Upper lobe of left lung (tissue), 6 donors: Measurements from ENCODE around the gene CCT6B. TPM values are rescaled to one million over a fixed set of nuclear protein-coding genes. Genes with fewer than 3 reads are reported as not detected.

Experiments
- ATAC-seq, 2 donors: fragments of 200-7000 bp; cut with Tn5 transposase; one replicate each; pipeline ENCODE4 v1.9.1; 2022; ENCODE audit warnings: mild to moderate bottlenecking in 2 of 2, moderate library complexity in 2 of 2; ENCODE audit not compliant: low FRiP score in 2 of 2
- DNase-seq, 2 donors: peaks; one replicate each; pipeline ENCODE4 v3.0.0-alpha.2; 2019 to 2020
- H3K27ac ChIP-seq, 4 donors: fragments of 200-600 bp; sonication (generic); one replicate each; pipeline ENCODE4 v1.5.1; 2016 to 2019
- H3K27me3 ChIP-seq, 4 donors: fragments of 200-600 bp; sonication (generic); one replicate each; pipeline ENCODE4 v1.5.1; 2017 to 2019
- H3K36me3 ChIP-seq, 4 donors: fragments of 200-600 bp; sonication (generic); one replicate each; pipeline ENCODE4 v1.5.1; 2016 to 2019
- H3K4me1 ChIP-seq, 4 donors: fragments of 200-600 bp; sonication (generic); one replicate each; pipeline ENCODE4 v1.5.1; 2018 to 2019
- H3K4me3 ChIP-seq, 4 donors: fragments of 200-600 bp; sonication (generic); one replicate each; pipeline ENCODE4 v1.5.1; 2017 to 2019; ENCODE audit warnings: mild to moderate bottlenecking in 2 of 4, moderate library complexity in 1 of 4
- H3K9me3 ChIP-seq, 4 donors: fragments of 200-600 bp; sonication (generic); one replicate each; pipeline ENCODE4 v1.5.1; 2018 to 2019
- CTCF ChIP-seq, 6 experiments: fragments of 450-650 bp in 4 of 6; fragments of 200-600 bp in 2 of 6; sonication (generic) in 2 of 6; IDR thresholded peaks; one replicate each; pipeline ENCODE4 v1.5.1; 2016 to 2019; ENCODE audit warnings: antibody characterized with exemption in 6 of 6
- EP300 ChIP-seq, 4 donors: sonication (generic); formaldehyde crosslinking; IDR thresholded peaks; one replicate each; pipeline ENCODE4 v1.5.1; 2017; ENCODE audit warnings: antibody characterized with exemption in 4 of 4, control low read depth in 2 of 4
- POLR2A ChIP-seq, 4 donors: fragments of 450-650 bp; IDR thresholded peaks; one replicate each; pipeline ENCODE4 v1.5.1; 2016 to 2017; ENCODE audit warnings: antibody characterized with exemption in 4 of 4, mild to moderate bottlenecking in 2 of 4
- POLR2AphosphoS5 ChIP-seq, 2 donors: sonication (generic); formaldehyde crosslinking; IDR thresholded peaks; one replicate each; pipeline ENCODE4 v1.5.1; 2017; ENCODE audit warnings: antibody characterized with exemption in 2 of 2
- WGBS, 2 donors: methylation state at CpG; one replicate each; pipeline ENCODE4 v1.1.5; 2017 to 2018; 5-methylcytosine and 5-hydroxymethylcytosine counted together
- total RNA-seq, 6 donors: library from RNA; depleted of rRNA in 4 of 6; stranded (reverse); fragments of >200 nt in 4 of 6; gene quantifications; one replicate each; pipeline versions ENCODE4 v1.1.0 to v1.2.1, GENCODE V29; 2016 to 2021
- donor health status: DM: no; HTN: no; CAD: no; lungs with moderate emphysema.
- donor health status: DM: no; HTN: yes; CAD: no; lungs with severe emphysema.

CCT6B gene
- total RNA-seq, 6 donors from 2014 or later = 0.54 to 4.5 (median 1.7) TPM

DNA sequence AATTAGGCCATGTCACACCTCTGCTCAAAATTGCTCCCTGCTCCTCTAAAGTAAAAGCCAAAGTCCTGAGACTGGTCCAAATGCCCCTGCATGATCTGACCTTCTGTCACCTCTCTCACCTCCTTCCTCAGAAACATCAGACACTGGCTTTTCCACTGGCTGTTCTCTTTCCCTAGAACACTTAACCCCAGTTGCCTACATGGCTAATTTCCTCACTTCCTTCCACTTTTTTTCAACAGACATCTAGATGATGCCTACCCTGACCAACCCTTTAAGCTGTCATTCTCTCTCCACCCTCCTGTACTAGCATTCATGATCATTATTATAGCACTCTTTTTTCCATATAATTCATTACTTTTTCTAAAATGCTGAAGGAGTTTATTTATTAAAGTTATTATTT, 31.0 kb downstream of the CCT6B start:
- ATAC-seq (no peak), DNase-seq (no peak)
- no peak for TF ChIP-seq CTCF (IDR thresholded peaks at IDR 0.05)
- TF ChIP-seq EP300 (IDR thresholded peaks at IDR 0.05) = no peak
- Histone ChIP-seq H3K36me3 (no peaks in the 10 kb centered on the region), H3K9me3 (no peaks in the 10 kb centered on the region), H3K27ac (no peak overlapping the region), H3K4me3 (no peak overlapping the region), H3K27me3 (no peaks in the 10 kb centered on the region), H3K4me1 (no peaks in the 10 kb centered on the region)

DNA sequence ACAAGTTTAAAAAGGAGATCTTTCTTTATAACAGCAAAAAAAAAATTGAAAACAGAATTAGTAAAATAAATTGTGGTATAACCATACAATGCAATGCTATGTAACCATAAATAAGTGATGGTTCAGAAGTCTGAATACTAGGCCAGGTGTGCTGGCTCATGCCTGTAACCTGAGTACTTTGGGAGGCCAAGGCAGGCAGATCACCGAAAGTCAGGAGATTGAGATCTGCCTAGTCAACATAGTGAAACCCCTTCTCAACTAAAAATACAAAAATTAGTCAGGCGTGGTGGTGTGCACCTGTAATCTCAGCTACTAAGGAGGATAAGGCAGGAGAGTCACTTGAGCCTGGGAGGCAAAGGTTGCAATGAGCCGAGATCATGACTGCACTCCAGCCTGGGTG, 34.6 kb downstream of the CCT6B start:
- Histone ChIP-seq H3K27ac (no peak overlapping the region), H3K9me3 (no peaks in the 10 kb centered on the region), H3K4me3 (no peak overlapping the region), H3K27me3 (no peaks in the 10 kb centered on the region), H3K36me3 (no peaks in the 10 kb centered on the region), H3K4me1 (no peaks in the 10 kb centered on the region)
- DNase-seq (no peak), ATAC-seq (no peak)
- WGBS, 2 donors = 90 to 99% methylated on average over 3 of the region's 3 CpGs
- no peak for TF ChIP-seq EP300 (IDR thresholded peaks at IDR 0.05)
- no peak for TF ChIP-seq POLR2AphosphoS5 (IDR thresholded peaks at IDR 0.05)
- TF ChIP-seq POLR2A (IDR thresholded peaks at IDR 0.05) = no peak

DNA sequence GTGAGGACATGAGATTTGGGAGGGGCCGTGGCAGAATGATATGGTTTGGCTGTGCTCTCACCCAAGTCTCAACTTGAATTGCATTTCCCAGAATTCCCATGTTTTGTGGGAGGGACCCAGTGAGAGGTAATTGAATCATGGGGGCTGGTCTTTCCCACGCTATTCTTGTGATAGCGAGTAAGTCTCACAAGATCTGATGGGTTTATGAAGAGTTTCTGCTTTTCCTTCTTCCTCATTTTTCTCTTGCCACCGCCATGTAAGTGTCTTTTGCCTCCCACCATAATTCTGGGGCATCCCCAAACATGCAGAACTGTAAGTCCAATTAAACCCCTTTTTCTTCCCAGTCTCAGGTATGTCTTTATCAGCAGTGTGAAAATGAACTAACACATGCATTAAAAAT, 40.6 kb downstream of the CCT6B start:
- Histone ChIP-seq H3K4me3 (no peak overlapping the region), H3K9me3 (no peaks in the 10 kb centered on the region), H3K27me3 (no peaks in the 10 kb centered on the region), H3K36me3 (no peaks in the 10 kb centered on the region), H3K27ac (no peak overlapping the region), H3K4me1 (no peaks in the 10 kb centered on the region)
- ATAC-seq = no peak
- WGBS, 2 donors = 72 to 88% methylated on average over 4 of the region's 4 CpGs
- TF ChIP-seq POLR2A (IDR thresholded peaks at IDR 0.05) (no peak), POLR2AphosphoS5 (IDR thresholded peaks at IDR 0.05) (no peak), CTCF (IDR thresholded peaks at IDR 0.05) (no peak), EP300 (IDR thresholded peaks at IDR 0.05) (no peak)
- DNase-seq = no peak

DNA sequence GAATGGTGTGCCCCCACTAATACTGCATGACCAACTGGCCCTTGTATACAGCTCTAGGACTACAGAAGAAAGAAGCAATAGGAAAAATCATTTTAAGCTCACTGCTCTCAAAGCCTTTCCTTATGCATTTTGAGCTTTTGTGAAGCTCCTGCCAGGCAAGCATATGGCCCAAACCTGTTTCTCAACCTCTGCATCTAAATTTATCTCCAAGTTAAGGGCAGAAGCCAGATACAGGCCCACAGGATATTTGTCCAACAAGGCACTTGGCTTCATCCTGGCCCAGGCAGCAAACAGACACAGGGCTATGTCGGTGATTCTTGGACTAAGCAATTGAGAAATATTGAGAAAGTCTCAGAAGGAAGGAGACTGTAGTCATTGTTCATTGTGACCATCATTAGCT, 43.9 kb downstream of the CCT6B start:
- 81 to 82% methylated on average over 1 of the region's 1 CpG for WGBS, 2 donors
- TF ChIP-seq EP300 (IDR thresholded peaks at IDR 0.05) (no peak), POLR2A (IDR thresholded peaks at IDR 0.05) (no peak), POLR2AphosphoS5 (IDR thresholded peaks at IDR 0.05) (no peak), CTCF (IDR thresholded peaks at IDR 0.05) (no peak)
- no peak overlapping the region for H3K4me3 ChIP-seq
- no peak overlapping the region for H3K27ac ChIP-seq
- no peaks in the 10 kb centered on the region for H3K9me3 ChIP-seq
- H3K36me3 ChIP-seq = no peaks in the 10 kb centered on the region
- H3K27me3 ChIP-seq = no peaks in the 10 kb centered on the region
- no peak for ATAC-seq
- DNase-seq = no peak
- H3K4me1 ChIP-seq = no peaks in the 10 kb centered on the region

GRCh38 chr17:34916120-34916519, 45.1 kb downstream of the CCT6B start:
- TF ChIP-seq POLR2A (IDR thresholded peaks at IDR 0.05) (no peak), POLR2AphosphoS5 (IDR thresholded peaks at IDR 0.05) (no peak), EP300 (IDR thresholded peaks at IDR 0.05) (no peak), CTCF (IDR thresholded peaks at IDR 0.05) (no peak)
- ATAC-seq = no peak
- 65 to 70% methylated on average over 2 of the region's 2 CpGs for WGBS, 2 donors

More at GRCh38 chr17:34916120-34916519, 45.1 kb downstream of the CCT6B start:
- Histone ChIP-seq H3K4me1 (no peaks in the 10 kb centered on the region), H3K27ac (no peak overlapping the region), H3K4me3 (no peak overlapping the region), H3K27me3 (no peaks in the 10 kb centered on the region), H3K9me3 (no peaks in the 10 kb centered on the region), H3K36me3 (no peaks in the 10 kb centered on the region)
- DNase-seq = no peak
